ENCODE measurements around the gene SSNA1. TPM values are rescaled to one million over a fixed set of nuclear protein-coding genes. Genes with fewer than 3 reads are reported as not detected.

The SSNA1 gene
- total and polyA plus RNA-seq, 9 of the 15 experiments (the other 6 are each of a cell fraction or from before 2014, with no cell fraction given) = 1.9 to 130 (median 57.1) TPM

DNA sequence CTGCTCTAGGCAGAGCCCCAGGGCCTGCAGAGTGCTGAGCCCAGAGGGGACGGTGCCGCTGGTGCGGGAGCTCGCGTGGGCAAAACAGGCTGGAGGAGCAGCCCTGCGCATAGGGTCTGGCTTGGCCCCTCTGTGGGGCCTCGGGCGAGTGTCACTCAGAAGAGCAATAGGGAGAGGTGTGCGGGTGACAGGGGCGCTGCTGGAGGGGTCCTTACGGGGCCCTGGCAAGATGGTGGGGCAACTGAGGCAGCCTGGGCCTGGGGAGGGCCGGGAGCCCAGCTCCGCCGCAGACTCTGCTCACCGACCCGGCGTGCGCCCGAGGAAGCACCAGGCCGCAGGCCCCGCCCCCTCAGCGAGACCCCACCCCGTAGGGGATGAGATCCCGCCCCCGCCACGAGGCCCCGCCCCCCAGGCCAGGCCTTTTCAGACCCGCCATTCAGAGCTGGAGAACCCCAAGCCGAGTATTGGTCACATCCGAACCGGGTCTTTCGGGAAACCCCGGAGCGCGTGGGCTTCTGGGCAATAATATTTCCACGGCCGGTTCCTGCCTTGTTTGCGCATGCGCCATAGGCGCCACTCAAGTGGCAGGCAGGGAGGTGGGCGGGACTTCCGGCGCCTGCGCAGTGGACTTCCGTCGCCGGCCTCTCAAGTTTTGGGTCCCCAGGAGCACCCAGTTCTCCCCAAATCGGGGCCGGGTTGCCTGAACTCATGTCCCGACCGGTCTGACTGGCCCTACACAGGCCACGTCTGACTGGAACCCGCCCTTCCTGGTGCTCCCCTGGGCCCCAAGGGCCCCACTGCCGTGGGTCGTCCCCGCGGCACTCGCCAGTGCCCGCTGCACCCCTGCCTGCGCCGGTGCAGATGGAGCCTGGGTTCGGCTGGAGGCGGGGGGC, 34.8 kb downstream of the SSNA1 start (continued):
- TF ChIP-seq, protein P1, sequence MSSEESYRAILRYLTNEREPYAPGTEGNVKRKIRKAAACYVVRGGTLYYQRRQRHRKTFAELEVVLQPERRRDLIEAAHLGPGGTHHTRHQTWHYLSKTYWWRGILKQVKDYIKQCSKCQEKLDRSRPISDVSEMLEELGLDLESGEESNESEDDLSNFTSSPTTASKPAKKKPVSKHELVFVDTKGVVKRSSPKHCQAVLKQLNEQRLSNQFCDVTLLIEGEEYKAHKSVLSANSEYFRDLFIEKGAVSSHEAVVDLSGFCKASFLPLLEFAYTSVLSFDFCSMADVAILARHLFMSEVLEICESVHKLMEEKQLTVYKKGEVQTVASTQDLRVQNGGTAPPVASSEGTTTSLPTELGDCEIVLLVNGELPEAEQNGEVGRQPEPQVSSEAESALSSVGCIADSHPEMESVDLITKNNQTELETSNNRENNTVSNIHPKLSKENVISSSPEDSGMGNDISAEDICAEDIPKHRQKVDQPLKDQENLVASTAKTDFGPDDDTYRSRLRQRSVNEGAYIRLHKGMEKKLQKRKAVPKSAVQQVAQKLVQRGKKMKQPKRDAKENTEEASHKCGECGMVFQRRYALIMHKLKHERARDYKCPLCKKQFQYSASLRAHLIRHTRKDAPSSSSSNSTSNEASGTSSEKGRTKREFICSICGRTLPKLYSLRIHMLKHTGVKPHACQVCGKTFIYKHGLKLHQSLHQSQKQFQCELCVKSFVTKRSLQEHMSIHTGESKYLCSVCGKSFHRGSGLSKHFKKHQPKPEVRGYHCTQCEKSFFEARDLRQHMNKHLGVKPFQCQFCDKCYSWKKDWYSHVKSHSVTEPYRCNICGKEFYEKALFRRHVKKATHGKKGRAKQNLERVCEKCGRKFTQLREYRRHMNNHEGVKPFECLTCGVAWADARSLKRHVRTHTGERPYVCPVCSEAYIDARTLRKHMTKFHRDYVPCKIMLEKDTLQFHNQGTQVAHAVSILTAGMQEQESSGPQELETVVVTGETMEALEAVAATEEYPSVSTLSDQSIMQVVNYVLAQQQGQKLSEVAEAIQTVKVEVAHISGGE (CRISPR knock-in tag; IDR thresholded peaks at IDR 0.05) = peak; percentile 80 to 98 (median 96)
- TF ChIP-seq, protein P2, sequence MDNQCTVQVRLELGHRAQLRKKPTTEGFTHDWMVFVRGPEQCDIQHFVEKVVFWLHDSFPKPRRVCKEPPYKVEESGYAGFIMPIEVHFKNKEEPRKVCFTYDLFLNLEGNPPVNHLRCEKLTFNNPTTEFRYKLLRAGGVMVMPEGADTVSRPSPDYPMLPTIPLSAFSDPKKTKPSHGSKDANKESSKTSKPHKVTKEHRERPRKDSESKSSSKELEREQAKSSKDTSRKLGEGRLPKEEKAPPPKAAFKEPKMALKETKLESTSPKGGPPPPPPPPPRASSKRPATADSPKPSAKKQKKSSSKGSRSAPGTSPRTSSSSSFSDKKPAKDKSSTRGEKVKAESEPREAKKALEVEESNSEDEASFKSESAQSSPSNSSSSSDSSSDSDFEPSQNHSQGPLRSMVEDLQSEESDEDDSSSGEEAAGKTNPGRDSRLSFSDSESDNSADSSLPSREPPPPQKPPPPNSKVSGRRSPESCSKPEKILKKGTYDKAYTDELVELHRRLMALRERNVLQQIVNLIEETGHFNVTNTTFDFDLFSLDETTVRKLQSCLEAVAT (IDR thresholded peaks at IDR 0.05) = no peak
- TF ChIP-seq CHD4 (IDR thresholded peaks at IDR 0.05; ENCODE audit: insufficient read depth, insufficient replicate concordance, low read depth, low read length, poor library complexity, severe bottlenecking) (no peak), ZNF785 (CRISPR knock-in tag; IDR thresholded peaks at IDR 0.05) (no peak), COPS2 (conservative IDR thresholded peaks at IDR 0.05) (no peak)
- TF ChIP-seq, protein P3, sequence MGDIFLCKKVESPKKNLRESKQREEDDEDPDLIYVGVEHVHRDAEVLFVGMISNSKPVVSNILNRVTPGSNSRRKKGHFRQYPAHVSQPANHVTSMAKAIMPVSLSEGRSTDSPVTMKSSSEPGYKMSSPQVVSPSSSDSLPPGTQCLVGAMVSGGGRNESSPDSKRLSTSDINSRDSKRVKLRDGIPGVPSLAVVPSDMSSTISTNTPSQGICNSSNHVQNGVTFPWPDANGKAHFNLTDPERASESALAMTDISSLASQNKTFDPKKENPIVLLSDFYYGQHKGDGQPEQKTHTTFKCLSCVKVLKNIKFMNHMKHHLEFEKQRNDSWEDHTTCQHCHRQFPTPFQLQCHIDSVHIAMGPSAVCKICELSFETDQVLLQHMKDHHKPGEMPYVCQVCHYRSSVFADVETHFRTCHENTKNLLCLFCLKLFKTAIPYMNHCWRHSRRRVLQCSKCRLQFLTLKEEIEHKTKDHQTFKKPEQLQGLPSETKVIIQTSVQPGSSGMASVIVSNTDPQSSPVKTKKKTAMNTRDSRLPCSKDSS (IDR thresholded peaks at IDR 0.05; ENCODE audit: low read depth, partially characterized antibody) = no peak
- TF ChIP-seq, protein P4, sequence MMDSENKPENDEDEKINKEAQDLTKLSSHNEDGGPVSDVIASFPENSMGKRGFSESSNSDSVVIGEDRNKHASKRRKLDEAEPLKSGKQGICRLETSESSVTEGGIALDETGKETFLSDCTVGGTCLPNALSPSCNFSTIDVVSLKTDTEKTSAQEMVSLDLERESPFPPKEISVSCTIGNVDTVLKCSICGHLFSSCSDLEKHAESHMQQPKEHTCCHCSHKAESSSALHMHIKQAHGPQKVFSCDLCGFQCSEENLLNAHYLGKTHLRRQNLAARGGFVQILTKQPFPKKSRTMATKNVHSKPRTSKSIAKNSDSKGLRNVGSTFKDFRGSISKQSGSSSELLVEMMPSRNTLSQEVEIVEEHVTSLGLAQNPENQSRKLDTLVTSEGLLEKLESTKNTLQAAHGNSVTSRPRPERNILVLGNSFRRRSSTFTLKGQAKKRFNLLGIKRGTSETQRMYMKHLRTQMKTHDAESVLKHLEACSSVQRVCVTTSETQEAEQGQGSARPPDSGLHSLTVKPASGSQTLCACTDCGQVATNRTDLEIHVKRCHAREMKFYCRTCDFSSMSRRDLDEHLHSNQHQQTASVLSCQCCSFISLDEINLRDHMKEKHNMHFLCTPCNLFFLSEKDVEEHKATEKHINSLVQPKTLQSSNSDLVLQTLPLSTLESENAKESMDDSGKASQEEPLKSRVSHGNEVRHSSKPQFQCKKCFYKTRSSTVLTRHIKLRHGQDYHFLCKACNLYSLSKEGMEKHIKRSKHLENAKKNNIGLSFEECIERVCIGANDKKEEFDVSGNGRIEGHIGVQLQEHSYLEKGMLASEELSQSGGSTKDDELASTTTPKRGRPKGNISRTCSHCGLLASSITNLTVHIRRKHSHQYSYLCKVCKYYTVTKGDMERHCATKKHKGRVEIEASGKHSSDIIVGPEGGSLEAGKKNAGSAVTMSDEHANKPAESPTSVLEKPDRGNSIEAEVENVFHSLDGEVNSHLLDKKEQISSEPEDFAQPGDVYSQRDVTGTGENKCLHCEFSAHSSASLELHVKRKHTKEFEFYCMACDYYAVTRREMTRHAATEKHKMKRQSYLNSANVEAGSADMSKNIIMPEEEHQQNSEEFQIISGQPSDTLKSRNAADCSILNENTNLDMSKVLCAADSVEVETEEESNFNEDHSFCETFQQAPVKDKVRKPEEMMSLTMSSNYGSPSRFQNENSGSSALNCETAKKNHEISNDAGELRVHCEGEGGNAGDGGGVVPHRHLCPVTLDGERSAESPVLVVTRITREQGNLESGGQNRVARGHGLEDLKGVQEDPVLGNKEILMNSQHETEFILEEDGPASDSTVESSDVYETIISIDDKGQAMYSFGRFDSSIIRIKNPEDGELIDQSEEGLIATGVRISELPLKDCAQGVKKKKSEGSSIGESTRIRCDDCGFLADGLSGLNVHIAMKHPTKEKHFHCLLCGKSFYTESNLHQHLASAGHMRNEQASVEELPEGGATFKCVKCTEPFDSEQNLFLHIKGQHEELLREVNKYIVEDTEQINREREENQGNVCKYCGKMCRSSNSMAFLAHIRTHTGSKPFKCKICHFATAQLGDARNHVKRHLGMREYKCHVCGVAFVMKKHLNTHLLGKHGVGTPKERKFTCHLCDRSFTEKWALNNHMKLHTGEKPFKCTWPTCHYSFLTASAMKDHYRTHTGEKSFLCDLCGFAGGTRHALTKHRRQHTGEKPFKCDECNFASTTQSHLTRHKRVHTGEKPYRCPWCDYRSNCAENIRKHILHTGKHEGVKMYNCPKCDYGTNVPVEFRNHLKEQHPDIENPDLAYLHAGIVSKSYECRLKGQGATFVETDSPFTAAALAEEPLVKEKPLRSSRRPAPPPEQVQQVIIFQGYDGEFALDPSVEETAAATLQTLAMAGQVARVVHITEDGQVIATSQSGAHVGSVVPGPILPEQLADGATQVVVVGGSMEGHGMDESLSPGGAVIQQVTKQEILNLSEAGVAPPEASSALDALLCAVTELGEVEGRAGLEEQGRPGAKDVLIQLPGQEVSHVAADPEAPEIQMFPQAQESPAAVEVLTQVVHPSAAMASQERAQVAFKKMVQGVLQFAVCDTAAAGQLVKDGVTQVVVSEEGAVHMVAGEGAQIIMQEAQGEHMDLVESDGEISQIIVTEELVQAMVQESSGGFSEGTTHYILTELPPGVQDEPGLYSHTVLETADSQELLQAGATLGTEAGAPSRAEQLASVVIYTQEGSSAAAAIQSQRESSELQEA (IDR thresholded peaks at IDR 0.05; ENCODE audit: low read depth) = no peak
- TF ChIP-seq, protein P5, sequence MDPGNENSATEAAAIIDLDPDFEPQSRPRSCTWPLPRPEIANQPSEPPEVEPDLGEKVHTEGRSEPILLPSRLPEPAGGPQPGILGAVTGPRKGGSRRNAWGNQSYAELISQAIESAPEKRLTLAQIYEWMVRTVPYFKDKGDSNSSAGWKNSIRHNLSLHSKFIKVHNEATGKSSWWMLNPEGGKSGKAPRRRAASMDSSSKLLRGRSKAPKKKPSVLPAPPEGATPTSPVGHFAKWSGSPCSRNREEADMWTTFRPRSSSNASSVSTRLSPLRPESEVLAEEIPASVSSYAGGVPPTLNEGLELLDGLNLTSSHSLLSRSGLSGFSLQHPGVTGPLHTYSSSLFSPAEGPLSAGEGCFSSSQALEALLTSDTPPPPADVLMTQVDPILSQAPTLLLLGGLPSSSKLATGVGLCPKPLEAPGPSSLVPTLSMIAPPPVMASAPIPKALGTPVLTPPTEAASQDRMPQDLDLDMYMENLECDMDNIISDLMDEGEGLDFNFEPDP (CRISPR knock-in tag; IDR thresholded peaks at IDR 0.05) = no peak
